Ammon's horn (tissue), 1 donor: ENCODE results near the gene NHLRC3.
"Not testable (repeated sequence)": the region's sequence is repeated elsewhere in the genome, so short reads cannot be mapped to it uniquely, and the experiment has no call there.

Source experiments
- DNase-seq: peaks from one replicate; pipeline ENCODE4 v3.0.0-alpha.2; 2016; ENCODE audit warnings: low spot score

NHLRC3 gene

DNA sequence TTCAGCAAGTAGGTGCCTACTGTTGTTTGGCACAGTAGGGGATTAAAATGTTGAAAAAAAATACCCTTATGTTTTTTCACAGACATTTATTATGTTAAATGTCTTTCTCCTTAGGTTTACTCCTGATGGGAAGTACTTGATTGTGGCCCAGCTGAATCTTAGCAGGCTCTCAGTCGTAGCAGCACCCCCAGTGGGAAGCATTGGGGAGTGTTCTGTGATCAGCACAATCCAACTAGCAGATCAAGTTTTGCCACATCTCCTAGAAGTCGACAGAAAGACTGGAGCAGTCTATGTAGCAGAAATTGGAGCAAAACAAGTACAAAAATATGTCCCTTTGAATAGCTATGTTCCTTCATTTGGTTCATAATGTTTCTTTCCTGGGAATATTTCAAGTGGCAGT is 9.3 kb downstream of the NHLRC3 start:
- peak; percentile 27 for DNase-seq

DNA sequence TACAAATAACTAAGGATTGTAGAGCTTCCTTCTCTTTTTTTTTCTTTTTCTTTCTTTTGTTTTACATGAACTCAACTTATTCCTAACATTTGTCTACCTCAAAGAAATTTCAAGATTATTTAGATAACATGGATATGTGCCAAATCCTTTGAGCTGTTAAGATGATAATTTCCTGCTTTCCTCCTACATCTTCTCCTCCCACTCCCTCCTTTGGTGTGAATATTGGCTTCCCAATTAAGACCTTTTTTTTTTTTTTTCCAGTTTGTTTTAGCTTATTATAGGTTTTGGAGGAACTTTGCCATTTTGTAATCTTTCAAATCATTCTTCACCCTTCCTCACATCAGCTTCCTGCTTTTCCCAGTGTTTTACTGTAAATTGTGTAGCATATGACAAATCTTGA is 10.6 kb downstream of the NHLRC3 start:
- DNase-seq, result no peak

GRCh38 chr13:39049274-39049673 is 11.0 kb downstream of the NHLRC3 start:
- no peak for DNase-seq

GRCh38 chr13:39051157-39051556 is 12.9 kb downstream of the NHLRC3 start:
- DNase-seq, result peak; percentile 50

- DNase-seq, result peak; percentile 24
These were observed 14.7 kb downstream of the NHLRC3 start for GRCh38 chr13:39052944-39053343.

- peak; percentile 12 for DNase-seq
These were observed 15.9 kb downstream of the NHLRC3 start for GRCh38 chr13:39054112-39054511.

GRCh38 chr13:39056018-39056417 is 17.8 kb downstream of the NHLRC3 start:
- DNase-seq, result no peak

DNA sequence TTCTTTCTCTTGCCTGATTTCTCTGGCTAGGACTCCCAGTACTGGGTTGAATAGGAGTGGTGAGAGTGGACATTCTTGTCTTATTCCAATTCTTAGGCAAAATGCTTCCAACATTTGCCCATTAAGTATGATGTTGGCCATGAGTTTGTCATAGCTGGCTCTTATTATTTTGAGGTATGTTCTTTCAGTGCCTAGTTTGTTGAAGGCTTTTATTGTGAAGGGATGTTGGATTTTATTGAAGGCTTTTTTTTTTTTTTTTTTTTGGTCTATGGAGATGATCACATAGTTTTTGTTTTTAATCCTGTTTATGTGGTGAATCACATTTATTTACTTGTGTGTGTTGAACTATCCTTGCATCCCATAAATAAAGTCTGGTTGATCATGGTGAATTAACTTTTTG is 19.8 kb downstream of the NHLRC3 start:
- no peak for DNase-seq

DNA sequence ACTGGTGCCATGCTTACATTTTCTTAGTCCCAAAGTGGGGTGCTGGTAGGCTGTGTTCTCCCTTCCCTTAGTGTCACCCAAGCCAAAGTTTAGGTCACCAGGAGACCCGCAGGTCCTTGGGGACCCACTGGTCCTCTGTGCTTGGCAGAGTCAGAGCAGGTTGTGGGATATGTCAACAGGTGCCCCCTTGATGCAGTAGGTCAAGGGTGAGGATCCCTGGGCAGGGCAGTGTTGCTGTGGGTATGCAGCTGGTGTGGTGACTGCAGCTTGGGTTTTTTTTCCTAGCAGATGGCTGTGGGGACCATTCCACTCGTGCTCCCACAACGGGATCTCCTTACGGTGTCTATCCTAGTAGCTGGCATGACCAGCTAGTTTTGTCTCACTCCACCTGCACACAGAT is 23.7 kb downstream of the NHLRC3 start:
- no peak for DNase-seq

DNA sequence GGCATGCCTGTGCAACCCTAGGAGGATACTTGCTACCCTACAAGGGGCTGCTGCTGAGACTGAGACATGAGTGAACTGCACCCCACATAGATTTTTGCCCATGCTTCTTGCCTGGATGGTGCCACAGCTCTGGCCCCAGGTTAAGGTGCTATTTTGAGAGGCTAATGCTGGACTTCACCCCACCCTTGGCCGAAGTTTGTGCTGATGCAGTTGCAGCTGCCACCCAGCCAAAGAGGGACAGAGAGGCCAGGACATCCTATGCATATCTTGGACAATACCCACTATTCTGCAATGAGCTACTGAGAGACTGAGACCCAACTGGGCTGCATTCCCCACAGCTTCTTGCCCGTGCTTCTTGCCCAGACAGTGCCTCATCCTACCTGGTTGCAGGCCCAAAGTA is 34.6 kb downstream of the NHLRC3 start:
- no peak for DNase-seq

- no peak for DNase-seq
These were observed 35.7 kb downstream of the NHLRC3 start for GRCh38 chr13:39073983-39074382.

DNA sequence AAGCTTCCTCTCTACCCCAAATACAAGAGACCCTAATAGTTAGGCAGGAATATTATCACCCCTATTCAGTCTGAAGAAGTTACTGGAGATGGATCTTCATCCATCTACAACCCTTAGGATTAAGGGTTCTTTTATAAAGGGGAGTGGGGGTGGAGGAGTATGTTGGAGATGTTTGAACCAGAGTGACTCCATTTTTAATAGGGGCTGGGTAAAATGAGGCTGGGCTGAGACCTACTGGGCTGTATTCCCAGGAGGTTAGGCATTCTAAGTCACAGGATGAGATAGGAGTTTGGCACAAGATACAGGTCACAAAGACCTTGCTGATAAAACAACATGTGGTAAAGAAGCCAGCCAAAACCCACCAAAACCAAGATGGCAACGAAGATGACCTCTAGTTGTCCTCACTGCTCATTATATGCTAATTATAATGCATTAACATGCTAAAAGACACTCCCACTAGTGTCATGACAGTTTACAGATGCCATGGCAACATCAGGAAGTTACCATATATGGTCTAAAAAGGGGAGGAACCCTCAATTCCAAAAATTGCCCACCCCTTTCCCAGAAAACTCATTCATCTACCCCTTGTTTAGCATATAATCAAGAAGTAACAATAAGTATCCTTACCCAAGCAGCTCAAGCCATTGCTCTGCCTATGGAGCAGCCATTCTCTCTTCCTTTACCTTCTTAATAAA is 48.1 kb downstream of the NHLRC3 start:
- not testable (repeated sequence) for DNase-seq

DNA sequence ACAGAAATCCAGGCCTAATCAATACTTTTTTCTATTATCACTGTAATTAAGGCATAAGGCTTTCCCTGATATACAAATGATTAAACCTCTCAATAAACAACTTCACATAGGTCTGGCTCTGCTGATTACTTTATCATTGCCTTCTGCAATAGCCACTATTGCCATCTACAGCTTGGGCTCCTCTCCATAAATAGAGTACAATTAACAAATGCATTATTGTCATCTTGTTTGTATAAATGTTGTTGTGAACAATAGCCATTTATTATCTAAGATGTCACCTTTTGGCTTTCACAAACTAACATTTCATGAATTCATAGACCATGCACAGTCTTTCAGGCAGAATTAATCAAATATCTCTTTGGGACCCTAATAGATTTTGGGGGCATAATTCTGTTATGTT is 53.3 kb downstream of the NHLRC3 start:
- DNase-seq, result peak; percentile 66

DNA sequence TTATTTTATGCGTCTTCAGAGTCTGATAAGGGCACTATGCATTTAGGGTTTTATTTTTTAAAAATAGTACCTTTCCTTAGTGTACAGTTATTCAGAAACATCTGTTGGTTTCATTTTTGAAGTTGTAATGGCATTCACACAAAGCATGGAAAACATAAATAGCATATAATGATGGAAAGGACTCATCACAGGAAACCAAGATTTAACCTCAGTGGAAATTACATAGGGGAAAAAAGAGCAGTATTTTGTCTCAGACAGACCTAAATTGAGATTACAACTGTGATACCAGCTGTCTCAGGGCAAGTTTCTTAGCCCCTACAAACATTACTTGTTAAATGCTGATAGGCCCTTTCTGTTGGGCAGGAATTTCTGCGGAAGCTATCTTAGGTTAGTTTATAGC is 57.2 kb downstream of the NHLRC3 start:
- DNase-seq, result no peak

DNA sequence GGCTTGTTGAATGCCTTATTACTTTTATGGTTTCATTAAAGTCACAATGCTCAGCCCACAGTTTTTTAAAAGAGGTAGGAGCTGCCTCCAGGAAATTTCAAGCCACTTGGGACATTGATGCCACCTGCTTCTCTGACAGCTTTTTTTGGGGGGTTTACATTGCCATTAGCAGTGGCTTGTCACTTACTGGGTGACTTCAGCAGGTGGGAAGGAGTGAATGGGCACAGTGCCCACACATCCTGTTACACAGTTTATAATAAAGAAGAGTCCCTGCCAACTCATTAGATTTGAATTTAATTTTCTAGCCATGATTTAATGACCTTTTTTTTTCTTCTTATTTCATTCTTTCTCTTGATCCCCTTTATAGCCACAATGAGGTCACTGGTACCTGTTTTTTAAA is 61.0 kb downstream of the NHLRC3 start:
- no peak for DNase-seq
